HG03354 (cell line): ENCODE measurements around the gene AMDHD1.
A peak's percentile ranks its signal among the peaks of the same experiment; 100 is the strongest.

Experiments used
- ATAC-seq: cut with Tn5 transposase; IDR thresholded peaks from one replicate; pipeline ENCODE4 v1.9.1; 2021; ENCODE audit warnings: mild to moderate bottlenecking; ENCODE audit not compliant: unreplicated experiment, poor library complexity, severe bottlenecking

Gene AMDHD1

GRCh38 chr12:95943330-95943842 is at the start of gene AMDHD1:
TSS of gene AMDHD1 (plus strand) at chr12:95943331. CDS start at chr12:95943399, 68 bp downstream.
- ATAC-seq, result peak; percentile 64

- no peak for ATAC-seq
Measured at GRCh38 chr12:95896846-95897245, 46.3 kb upstream of the AMDHD1 start.

GRCh38 chr12:95898081-95898480 is 45.0 kb upstream of the AMDHD1 start:
- ATAC-seq, result no peak

GRCh38 chr12:95908573-95908972 is 34.6 kb upstream of the AMDHD1 start:
- ATAC-seq, result no peak

GRCh38 chr12:95909871-95910270 is 33.3 kb upstream of the AMDHD1 start:
- no peak for ATAC-seq

- peak; percentile 93 for ATAC-seq
Measured at GRCh38 chr12:95918194-95918993, 24.7 kb upstream of the AMDHD1 start.

GRCh38 chr12:95919110-95919509 is 24.0 kb upstream of the AMDHD1 start:
- ATAC-seq, result no peak

GRCh38 chr12:95922231-95922630 is 20.9 kb upstream of the AMDHD1 start:
- no peak for ATAC-seq

- no peak for ATAC-seq
Measured at GRCh38 chr12:95940514-95940913, 2.6 kb upstream of the AMDHD1 start.

- no peak for ATAC-seq
Measured at GRCh38 chr12:95942101-95942523, 1.0 kb upstream of the AMDHD1 start.

GRCh38 chr12:95942524-95943329 is 404 bp upstream of the AMDHD1 start, which contains the start of gene CCDC38:
TSS of gene CCDC38 (minus strand) at chr12:95942614. CDS start at chr12:95936509, 6,105 bp downstream.
- peak; percentile 99 for ATAC-seq

- no peak for ATAC-seq
Measured at GRCh38 chr12:95944108-95944704, 1.1 kb downstream of the AMDHD1 start.

GRCh38 chr12:95949477-95950206 is 6.5 kb downstream of the AMDHD1 start:
- no peak for ATAC-seq

- no peak for ATAC-seq
Measured at GRCh38 chr12:95951515-95951914, 8.4 kb downstream of the AMDHD1 start.

- no peak for ATAC-seq
Measured at GRCh38 chr12:95953000-95953399, 9.9 kb downstream of the AMDHD1 start.

- ATAC-seq, result no peak
Measured at GRCh38 chr12:95955549-95956159, 12.5 kb downstream of the AMDHD1 start.

GRCh38 chr12:95956557-95957145 is 13.5 kb downstream of the AMDHD1 start:
- ATAC-seq, result no peak

- ATAC-seq, result no peak
Measured at GRCh38 chr12:95959107-95959506, 16.0 kb downstream of the AMDHD1 start.

GRCh38 chr12:95960241-95960640 is 17.1 kb downstream of the AMDHD1 start:
- ATAC-seq, result no peak
